Measurements from ENCODE around the gene SFTPA1.
A peak's percentile ranks its signal among the peaks of the same experiment; 100 is the strongest.
"Not testable (repeated sequence)": the region's sequence is repeated elsewhere in the genome, so short reads cannot be mapped to it uniquely, and the experiment has no call there.

SFTPA1 gene

GRCh38 chr10:79611193-79611976, 646 bp downstream of the SFTPA1 start:
- DNase-seq (ENCODE audit: low read depth), result peak; percentile 0

GRCh38 chr10:79615577-79615976, 4.8 kb downstream of the SFTPA1 start:
- DNase-seq (ENCODE audit: low read depth), result no peak

GRCh38 chr10:79616164-79616563, 5.4 kb downstream of the SFTPA1 start:
- no peak for DNase-seq (ENCODE audit: low read depth)

GRCh38 chr10:79623663-79624062, 12.9 kb downstream of the SFTPA1 start:
- not testable (repeated sequence) for DNase-seq (ENCODE audit: low read depth)

GRCh38 chr10:79627075-79627474, 16.3 kb downstream of the SFTPA1 start:
- DNase-seq (ENCODE audit: low read depth), result no peak

GRCh38 chr10:79628083-79628482, 17.3 kb downstream of the SFTPA1 start:
- no peak for DNase-seq (ENCODE audit: low read depth)

- DNase-seq (ENCODE audit: low read depth), result no peak
These were observed 18.5 kb downstream of the SFTPA1 start for GRCh38 chr10:79628988-79629954.

- DNase-seq (ENCODE audit: low read depth), result no peak
These were observed 19.2 kb downstream of the SFTPA1 start for GRCh38 chr10:79629955-79630327.

- DNase-seq (ENCODE audit: low read depth), result not testable (repeated sequence)
These were observed 26.0 kb downstream of the SFTPA1 start for GRCh38 chr10:79636654-79637199.

- no peak for DNase-seq (ENCODE audit: low read depth)
These were observed 27.6 kb downstream of the SFTPA1 start for GRCh38 chr10:79638318-79638717.

GRCh38 chr10:79652695-79653094, 42.0 kb downstream of the SFTPA1 start:
- DNase-seq (ENCODE audit: low read depth), result not testable (repeated sequence)

- not testable (repeated sequence) for DNase-seq (ENCODE audit: low read depth)
These were observed 52.5 kb downstream of the SFTPA1 start for GRCh38 chr10:79663287-79663686.

- not testable (repeated sequence) for DNase-seq (ENCODE audit: low read depth)
These were observed 53.9 kb downstream of the SFTPA1 start for GRCh38 chr10:79664686-79665085.
